Renal pelvis (tissue), 4 donors: ENCODE measurements around the gene ITGAD. TPM values are rescaled to one million over a fixed set of nuclear protein-coding genes. Genes with fewer than 3 reads are reported as not detected.

Source experiments
- DNase-seq: peaks from one replicate; pipeline ENCODE4 v3.0.0-alpha.2; 2013
- polyA plus RNA-seq, 3 donors: library from polyadenylated mRNA; unstranded; fragments of 120-200 nt; gene quantifications; one replicate each; pipeline ENCODE4 v1.2.1, GENCODE V29; 2013; ENCODE audit not compliant: insufficient read length in 3 of 3

The ITGAD gene
- polyA plus RNA-seq, 3 donors: 0.28 to 0.46 TPM; not detected in 1

DNA sequence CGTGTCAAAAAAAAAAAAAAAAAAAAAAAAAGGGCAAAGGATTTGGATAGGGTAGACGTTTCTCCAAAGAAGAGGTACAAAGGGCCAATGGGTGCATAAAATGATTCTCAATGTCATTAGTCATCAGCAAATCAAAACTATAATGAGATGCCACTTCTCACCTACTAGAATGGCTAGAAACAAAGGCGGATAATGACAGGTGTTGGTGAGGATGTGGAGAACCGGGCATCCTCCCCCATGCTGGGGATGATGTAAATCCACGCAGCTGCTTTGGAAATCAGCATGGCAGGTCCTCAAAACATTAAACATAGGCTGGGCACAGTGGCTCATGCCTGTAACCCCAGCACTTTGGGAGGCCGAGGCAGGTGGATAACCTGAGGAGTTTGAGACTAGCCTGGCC lies 28.7 kb upstream of the ITGAD start:
- no peak for DNase-seq

DNA sequence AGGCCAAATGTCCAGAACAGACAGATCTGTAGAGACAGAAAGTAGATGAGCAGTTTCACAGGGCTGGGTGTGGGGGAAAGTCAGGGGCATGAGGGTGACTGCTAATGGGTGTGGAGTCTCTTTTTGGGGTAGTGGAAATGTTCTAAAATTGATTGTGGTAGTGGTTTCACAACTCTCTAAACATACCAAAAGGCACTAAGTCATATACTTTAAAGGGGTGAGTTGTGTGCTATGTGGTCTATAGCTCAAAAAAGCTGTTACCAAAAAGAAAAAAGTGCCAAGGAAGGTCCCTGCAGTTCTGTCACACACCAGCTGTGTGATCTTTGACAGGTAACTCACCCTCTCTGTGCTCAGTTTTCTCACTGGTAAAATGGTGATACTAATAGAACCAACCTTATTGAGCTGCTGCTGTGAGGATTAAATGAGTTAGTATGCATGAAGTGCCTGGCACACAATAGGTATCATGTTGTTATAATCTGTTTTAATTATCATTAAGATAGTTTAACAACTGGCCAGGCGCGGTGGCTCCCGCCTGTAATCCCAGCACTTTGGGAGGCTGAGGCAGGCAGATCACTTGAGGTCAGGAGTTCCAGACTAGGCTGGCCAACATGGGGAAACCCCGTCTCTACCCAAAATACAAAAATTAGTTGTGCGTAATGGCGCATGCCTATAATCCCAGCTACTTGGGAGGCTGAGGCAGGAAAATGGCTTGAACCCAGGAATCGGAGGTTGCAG lies 27.8 kb upstream of the ITGAD start:
- DNase-seq: no peak

DNA sequence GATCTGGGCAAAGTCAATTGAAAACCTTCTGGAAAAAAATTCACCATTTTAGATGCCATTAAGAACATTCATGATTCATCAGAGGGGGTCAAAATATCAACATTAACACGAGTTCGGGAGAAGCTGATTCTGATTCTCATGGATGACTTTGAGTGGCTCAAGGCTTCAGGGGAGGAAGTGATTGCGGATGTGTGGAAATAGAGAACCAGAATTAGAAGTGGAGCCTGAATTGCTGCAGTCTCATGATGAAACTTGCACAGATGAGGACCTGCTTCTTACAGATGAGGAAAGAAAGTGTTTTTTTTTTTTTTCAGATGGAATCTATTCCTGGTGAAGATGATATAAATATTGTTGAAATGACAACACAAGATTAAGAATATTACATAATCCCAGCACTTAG lies 25.3 kb upstream of the ITGAD start:
- DNase-seq: no peak

DNA sequence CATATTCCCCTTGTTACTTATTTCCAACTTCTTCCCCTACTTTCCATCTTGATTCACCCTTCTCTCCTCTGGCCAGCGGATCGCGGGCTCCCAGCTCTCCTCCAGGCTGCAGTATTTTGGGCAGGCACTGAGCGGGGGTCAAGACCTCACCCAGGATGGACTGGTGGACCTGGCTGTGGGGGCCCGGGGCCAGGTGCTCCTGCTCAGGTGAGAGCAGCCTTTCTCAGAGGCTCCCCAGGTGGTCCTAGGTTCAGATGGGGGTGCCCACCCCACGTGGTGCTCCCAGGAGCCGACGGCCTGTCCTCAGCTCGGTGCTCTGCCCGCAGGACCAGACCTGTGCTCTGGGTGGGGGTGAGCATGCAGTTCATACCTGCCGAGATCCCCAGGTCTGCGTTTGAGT lies 22.1 kb upstream of the ITGAD start:
- no peak for DNase-seq

DNA sequence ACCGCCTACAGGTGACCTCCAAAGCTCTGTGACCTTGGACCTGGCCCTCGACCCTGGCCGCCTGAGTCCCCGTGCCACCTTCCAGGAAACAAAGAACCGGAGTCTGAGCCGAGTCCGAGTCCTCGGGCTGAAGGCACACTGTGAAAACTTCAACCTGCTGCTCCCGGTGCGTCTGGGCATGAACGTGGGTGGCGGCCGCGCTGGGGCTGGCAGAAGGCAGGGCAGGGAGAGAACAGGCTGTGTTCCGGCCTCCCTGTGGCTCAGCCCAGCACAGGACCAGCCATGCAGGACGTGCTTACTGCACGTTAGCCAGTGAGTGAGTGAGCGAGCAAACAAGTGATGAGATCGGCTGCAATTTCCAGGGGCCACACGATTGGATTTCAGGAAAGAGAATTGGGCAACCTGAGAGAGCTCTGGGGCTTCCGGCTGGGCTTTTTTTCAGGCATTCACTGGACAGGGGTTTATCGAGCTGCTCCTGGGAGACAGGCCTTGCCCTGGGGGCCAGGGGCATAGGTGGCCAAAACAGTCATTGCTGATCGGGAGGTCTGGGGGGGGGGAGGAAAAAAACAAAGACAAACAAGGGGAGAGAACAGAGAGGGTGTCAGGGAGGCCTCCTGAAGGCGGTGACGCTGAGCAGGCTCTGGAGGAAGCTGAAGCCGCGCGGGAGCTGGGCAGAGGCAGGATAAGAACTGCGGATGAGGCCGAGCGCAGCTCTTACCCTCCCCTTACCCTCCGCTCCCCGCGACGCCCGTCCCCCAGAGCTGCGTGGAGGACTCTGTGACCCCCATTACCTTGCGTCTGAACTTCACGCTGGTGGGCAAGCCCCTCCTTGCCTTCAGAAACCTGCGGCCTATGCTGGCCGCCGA lies 21.3 kb upstream of the ITGAD start:
- no peak for DNase-seq

DNA sequence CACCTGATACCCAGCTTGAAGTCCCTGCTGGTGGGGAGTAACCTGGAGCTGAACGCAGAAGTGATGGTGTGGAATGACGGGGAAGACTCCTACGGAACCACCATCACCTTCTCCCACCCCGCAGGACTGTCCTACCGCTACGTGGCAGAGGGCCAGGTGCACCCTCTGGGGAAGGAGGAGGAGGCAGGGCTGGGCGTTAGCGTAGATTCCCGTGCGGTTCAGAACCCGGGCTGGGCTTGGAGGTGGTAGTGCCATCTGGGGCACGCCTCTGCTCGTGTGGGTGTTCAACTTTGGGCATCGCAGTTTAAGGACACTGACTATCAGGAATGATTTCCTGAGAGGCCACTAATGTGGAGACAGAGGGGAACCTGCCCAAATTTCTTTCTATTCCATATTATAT lies 19.9 kb upstream of the ITGAD start:
- no peak for DNase-seq

DNA sequence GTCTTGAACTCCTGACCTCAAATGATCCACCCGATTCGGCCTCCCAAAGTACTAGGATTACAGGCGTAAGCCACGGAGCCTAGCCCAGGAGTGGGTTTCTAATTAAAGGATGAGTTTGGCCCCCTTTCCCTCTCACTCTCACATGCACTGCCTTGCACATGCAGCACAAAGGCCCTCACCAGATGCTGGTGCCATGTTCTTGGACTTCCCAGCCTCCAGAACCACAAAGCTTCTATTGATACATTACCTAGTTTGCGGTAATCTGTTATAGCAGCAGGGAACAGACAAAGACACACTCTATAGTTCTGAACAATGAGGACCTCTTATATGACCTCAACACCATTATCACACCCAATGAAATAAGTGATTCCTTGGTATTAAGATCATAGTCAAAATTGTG lies 17.9 kb upstream of the ITGAD start:
- no peak for DNase-seq

DNA sequence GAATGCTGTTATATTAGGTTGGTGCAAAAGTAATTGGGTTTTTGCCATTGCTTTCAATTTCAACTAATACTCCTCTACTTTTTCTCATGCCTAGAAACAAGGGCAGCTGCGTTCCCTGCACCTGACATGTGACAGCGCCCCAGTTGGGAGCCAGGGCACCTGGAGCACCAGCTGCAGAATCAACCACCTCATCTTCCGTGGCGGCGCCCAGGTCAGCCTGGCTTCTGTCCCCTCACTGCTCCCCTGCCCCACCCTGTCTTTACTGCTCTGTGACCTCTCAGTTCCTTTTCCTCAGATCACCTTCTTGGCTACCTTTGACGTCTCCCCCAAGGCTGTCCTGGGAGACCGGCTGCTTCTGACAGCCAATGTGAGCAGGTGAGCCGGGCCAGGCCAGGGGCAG lies 16.4 kb upstream of the ITGAD start:
- no peak for DNase-seq

DNA sequence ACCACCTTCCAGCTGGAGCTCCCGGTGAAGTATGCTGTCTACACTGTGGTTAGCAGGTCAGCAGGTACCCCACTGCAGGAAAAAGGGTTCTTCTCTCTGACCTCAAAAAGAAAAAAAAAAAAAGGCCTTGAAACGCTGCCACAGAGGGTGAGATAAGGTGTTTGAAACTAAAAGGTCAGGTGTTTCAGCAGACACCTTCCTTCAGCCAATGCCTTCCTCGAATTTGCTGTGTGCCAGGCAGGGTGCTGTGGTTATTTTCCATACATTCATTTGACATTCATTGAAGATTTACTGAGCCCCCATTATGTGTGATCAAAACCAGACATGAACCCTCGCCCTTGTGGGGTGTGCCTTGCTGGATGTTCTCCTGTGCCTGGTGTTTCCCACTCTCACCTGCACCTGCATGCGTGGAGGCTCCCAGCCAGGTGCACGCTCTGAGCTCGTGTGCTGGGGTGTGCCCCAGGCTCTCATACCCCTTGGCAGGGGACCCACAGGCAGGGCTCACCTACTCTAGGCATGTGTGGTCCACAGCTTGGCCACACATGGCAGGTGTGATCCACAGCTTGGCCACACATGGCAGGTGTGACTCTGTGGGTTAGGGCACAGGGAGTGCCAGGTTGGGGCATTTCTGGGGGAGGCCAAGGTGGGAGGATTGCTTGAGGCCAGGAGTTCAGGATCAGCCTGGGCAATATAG lies 15.8 kb upstream of the ITGAD start:
- no peak for DNase-seq

DNA sequence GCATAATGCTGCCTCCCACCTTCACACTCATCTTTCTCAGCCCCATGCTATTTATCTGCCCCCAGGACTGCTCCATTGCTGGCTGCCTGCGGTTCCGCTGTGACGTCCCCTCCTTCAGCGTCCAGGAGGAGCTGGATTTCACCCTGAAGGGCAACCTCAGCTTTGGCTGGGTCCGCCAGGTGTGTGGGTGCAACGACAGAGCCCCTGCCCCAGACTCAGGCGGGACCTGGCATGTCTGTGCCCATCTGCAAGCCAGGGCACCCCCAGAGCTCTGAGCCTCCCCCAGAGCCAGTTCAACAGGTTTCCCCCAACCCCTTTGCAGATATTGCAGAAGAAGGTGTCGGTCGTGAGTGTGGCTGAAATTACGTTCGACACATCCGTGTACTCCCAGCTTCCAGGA lies 12.9 kb upstream of the ITGAD start:
- no peak for DNase-seq

DNA sequence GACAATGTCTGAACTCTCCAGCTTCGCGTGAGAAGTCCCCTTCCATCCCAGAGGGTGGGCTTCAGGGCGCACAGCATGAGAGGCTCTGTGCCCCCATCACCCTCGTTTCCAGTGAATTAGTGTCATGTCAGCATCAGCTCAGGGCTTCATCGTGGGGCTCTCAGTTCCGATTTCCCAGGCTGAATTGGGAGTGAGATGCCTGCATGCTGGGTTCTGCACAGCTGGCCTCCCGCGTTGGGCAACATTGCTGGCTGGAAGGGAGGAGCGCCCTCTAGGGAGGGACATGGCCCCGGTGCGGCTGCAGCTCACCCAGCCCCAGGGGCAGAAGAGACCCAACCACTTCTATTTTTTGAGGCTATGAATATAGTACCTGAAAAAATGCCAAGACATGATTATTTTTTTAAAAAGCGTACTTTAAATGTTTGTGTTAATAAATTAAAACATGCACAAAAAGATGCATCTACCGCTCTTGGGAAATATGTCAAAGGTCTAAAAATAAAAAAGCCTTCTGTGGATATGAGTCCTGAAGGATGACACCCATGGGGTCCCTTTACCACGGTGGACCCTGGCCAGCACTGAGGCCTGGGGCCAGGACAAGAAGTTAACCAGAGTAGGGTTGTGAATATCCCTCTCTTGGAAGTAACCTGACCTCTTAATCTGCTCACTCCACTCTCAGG lies 10.5 kb upstream of the ITGAD start:
- DNase-seq: peak; percentile 12

DNA sequence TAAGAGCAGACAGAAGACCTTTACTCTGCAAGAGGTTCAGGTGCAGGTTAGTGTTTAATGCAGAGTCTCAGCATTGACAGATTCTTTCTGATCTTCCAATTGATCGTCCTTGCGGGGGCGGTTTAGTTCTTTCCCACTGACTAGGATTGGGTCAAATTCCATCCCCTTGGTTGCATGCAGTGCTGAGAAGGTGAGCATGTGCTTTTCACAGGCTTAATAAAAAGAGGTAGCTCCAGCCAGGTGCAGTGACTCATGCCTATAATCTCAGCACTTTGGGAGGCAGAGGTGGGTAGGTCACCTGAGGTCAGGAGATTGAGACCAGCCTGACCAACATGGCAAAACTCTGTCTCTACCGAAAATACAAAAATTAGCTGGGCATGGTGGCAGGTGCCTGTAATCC lies 7.5 kb upstream of the ITGAD start:
- no peak for DNase-seq

DNA sequence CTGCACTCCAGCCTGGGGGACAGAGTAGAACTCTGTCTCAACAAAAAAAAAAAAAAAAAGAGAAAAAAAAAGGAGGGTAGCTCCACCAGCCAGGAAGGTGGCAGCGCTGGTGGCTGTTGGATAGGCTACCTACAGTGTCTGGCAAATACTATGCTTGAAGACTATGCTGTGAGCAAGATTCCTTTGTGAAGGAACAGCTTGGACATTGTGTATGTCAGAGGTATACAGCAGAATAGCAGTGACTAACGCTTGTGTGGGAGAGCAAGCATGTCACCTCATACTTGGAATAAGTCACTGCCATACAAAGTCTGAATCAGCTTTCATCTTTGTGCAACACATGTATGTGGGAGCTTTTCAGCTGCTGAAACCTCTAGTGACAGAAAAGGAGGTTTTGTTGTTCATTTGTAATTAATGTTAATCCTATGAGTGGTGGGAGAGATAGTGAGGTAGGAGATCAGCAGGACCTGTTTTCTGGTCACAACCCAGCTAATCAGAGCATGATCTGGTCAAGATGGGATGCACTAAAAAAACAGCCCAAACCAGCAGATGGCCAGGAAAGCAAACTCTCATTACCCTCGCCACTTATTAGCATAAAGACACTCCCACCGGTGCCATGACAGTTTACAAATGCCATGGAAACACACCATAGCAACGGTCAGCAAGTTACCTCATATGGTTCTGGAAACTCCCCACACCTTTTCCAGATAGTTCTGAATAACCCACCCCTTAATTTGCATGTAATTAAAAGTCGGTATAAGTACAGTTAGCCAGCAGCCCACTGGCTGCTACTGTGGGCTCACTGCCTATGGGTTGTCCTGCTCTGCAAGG lies 6.8 kb upstream of the ITGAD start:
- peak; percentile 20 for DNase-seq

DNA sequence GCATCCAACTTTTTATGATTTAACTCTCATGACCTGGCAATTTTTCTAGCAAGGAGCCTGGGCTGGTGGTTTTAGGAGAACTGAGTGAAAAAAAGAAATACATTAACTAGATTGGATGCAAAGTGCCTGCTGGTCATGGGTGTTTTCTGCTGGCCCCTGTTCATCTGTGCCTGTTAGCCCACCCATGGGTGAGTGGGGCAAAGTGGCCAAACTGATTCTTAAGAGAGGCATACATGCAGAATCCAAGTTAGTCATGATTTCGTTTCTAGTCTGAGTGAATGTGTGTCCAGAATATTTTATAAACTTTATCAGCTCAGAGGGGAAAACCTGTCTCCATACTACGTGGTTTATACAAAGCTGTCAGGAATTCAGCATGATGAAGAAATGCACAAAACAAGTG lies 4.6 kb upstream of the ITGAD start:
- no peak for DNase-seq

DNA sequence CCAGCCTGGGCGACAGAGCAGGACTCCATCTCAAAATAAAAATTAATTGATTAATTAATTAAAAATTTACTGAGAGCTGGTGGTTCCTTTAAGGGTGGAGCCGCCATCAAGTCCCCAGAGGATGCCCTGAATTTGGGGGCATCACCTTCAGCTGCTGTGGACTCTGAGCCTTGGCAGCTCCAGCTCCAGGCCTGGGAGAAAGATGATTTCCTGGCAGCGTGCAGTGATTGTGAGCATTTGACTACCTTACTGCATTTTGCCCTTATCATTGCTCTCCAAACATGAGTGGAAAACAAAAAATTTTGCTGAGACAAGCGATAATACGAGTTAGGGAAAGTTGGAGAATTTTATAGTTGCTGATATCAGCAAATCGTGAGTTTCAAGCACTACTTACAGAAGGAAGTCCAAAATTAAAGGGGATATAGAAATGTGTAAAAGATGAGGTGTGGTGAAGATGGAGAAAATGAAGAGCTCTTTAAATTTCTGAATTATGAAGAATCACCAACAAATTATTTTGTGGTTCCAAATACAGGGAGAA lies 2.6 kb upstream of the ITGAD start:
- no peak for DNase-seq

DNA sequence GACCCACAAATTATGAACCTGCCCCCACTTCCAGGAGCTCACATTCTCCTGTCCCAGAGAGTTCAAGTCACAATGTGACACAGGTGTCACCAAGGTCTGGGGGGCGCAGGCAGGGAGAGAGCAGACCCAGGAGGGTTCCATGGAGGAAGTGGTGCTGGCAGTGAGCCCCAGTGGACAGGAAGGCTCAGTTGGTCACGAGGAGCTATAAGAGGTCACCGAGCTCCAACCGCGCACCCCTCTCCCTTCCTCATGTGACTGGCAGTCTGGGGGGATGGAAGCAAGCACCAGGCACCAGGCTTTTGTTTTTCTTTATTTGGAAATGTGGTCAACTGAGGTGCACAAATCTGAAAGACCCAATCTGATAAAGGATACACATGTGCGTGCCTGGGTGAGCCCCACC lies 2.5 kb downstream of the ITGAD start:
- DNase-seq: no peak

DNA sequence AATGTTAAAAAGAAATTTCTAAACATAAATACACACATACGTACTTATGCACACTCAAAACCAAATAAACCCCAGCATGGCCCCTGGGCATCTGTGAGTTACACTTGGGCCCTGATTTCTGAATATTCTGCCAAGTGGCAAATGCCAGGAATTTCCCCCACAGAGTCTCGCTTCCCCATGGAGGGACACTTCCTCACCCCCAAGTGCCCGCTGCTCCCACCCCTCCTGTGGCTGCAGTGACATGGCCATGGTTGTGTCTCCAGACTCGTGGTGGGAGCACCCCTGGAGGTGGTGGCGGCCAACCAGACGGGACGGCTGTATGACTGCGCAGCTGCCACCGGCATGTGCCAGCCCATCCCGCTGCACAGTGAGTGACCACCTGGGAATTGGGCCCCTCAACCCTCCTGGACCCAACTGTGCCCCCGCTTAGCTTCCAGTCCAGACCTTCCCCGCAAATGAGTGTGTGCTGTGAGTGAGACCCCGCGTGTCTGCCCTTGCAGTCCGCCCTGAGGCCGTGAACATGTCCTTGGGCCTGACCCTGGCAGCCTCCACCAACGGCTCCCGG lies 4.0 kb downstream of the ITGAD start:
- no peak for DNase-seq

DNA sequence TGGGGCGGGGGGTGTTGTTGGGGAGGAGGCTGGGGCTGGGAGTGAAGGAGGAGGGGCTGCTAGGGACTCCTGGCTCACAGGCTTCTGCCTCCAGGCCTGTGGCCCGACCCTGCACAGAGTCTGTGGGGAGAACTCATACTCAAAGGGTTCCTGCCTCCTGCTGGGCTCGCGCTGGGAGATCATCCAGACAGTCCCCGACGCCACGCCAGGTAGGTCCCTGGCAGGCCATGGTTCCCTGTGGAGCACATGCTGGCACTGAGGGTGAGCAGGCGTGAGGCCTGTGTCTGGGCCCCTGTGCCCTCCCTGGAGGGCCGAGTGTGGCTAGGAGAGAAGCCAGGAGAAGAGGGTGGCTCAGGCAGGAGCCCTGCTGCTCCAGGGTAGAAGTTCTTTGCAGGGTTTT lies 4.6 kb downstream of the ITGAD start:
- DNase-seq: no peak

DNA sequence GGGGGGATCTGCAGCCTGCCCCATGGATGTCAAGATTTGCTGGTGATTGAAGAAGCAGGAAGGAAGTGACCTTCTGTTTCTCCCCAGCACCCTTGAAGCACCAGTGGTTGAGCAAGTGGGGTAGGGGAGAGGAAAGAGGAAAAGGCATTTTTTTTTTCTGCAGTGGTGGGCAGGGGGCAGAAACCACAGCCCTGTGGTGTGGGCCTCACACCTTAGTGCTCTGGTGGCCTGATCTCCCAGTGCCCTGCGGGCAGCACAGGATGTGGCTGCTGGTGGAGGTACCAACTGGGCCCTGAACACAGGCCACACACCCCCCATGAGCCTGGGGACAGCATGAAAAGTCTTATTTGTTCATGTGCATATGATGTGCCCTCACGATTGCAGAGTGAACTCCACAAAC lies 7.1 kb downstream of the ITGAD start:
- no peak for DNase-seq

DNA sequence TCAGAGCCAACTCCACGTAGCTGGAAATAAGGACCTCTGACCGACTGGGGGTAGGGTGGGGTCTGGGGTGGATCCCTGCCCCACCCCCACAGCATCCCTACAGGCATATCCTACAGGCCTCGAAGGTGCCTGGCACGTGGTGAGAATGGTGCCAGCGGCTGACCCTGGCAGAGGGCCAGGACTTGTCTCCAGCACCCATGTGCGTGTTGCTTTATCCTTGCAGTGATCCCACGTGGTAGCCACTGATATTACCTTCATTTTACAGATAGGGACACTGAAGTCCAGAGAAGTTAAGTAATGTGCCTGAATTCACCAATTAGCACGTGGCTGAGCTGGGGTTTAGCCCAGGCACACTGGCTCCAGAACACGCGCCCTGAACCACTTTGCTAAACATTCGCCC lies 8.3 kb downstream of the ITGAD start:
- no peak for DNase-seq

DNA sequence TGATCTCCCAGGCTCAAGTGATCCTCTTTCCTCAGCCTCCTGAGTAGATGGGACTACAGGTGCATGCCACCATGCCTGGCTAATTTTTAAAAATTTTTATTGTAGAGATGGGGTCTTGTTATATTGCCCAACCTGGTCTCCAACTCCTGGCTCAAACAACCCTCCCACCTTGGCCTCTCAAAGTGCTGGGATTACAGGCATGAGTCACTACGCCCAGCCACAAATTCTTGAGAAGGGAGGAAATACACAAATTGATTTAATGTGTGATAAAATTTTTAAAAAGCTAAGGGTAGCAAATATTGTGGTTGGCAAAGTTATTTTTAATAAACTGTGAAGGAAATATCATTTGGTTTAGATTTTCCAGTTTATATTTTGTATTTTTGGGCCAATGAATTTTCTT lies 9.6 kb downstream of the ITGAD start:
- no peak for DNase-seq
